CD4-positive, CD25-positive, alpha-beta regulatory T cell (primary cell): ENCODE measurements around the gene NTRK1. TPM values are rescaled to one million over a fixed set of nuclear protein-coding genes. Genes with fewer than 3 reads are reported as not detected.

Experiments used
- ATAC-seq, 2 donors: fragments of 150-1000 bp; cut with Tn5 transposase; one replicate each; pipeline ENCODE4 v1.10.0; 2021; ENCODE audit warnings: low read depth in 2 of 2, moderate number of reproducible peaks in 2 of 2, moderate library complexity in 1 of 2
- DNase-seq, 3 donors: peaks; one replicate each; pipeline versions ENCODE4 v3.0.0 to v3.0.0-alpha.2; 2012 to 2022; ENCODE audit warnings: mixed read lengths in 1 of 3
- H3K27ac ChIP-seq: one replicate; pipeline ENCODE4 v1.7.0; 2013; ENCODE audit warnings: mild to moderate bottlenecking, low read length; ENCODE audit not compliant: insufficient read depth, poor library complexity, severe bottlenecking
- H3K27me3 ChIP-seq: one replicate; pipeline ENCODE4 v1.7.0; 2013; ENCODE audit warnings: low read length; ENCODE audit not compliant: control insufficient read depth, insufficient read depth
- H3K36me3 ChIP-seq: one replicate; pipeline ENCODE4 v1.7.0; 2013; ENCODE audit warnings: mild to moderate bottlenecking, low read length, moderate library complexity; ENCODE audit not compliant: control insufficient read depth, insufficient read depth
- H3K4me1 ChIP-seq: 2 replicates; pipeline ENCODE4 v1.7.0; 2013; ENCODE audit warnings: mild to moderate bottlenecking, low read length; ENCODE audit not compliant: insufficient read depth, control insufficient read depth, poor library complexity, severe bottlenecking
- H3K4me3 ChIP-seq: one replicate; pipeline ENCODE4 v1.7.0; 2013; ENCODE audit warnings: low read depth, mild to moderate bottlenecking, low read length, moderate library complexity
- H3K9me3 ChIP-seq, 2 experiments: 1 replicate in 1 of 2; 2 replicates in 1 of 2; pipeline ENCODE4 v1.7.0; 2013; ENCODE audit warnings: low read length in 2 of 2, mild to moderate bottlenecking in 1 of 2, moderate library complexity in 1 of 2; ENCODE audit not compliant: control insufficient read depth in 2 of 2
- H3K27ac Mint-ChIP-seq, 3 donors: one replicate each; pipeline ENCODE4 v1.8.0; 2020 to 2022; ENCODE audit warnings: mild to moderate bottlenecking in 3 of 3, mixed read lengths in 3 of 3, moderate library complexity in 2 of 3
- H3K27me3 Mint-ChIP-seq: one replicate; pipeline ENCODE4 v1.8.0; 2022; ENCODE audit warnings: mild to moderate bottlenecking, mixed read lengths
- H3K36me3 Mint-ChIP-seq: one replicate; pipeline ENCODE4 v1.8.0; 2020; ENCODE audit warnings: mixed read lengths
- H3K4me1 Mint-ChIP-seq, 4 donors: one replicate each; pipeline ENCODE4 v1.8.0; 2020 to 2022; ENCODE audit warnings: mixed read lengths in 4 of 4, mild to moderate bottlenecking in 1 of 4
- H3K4me3 Mint-ChIP-seq, 4 donors: one replicate each; pipeline ENCODE4 v1.8.0; 2020 to 2022; ENCODE audit warnings: mild to moderate bottlenecking in 4 of 4, mixed read lengths in 4 of 4, moderate library complexity in 3 of 4
- H3K9me3 Mint-ChIP-seq, 7 donors: one replicate each; pipeline ENCODE4 v1.8.0; 2020 to 2022; ENCODE audit warnings: mixed read lengths in 7 of 7, mild to moderate bottlenecking in 3 of 7, moderate library complexity in 2 of 7
- polyA plus RNA-seq, 4 donors: library from polyadenylated mRNA; unstranded; fragments of 300-500 nt; fragmentation: Illumina TruSeq; gene quantifications; one replicate each; pipeline ENCODE4 v1.2.3, GENCODE V29; 2021
- total RNA-seq: library from RNA; stranded (reverse); gene quantifications from one replicate; pipeline ENCODE4 v1.2.3, GENCODE V29; 2022

The NTRK1 gene
- total and polyA plus RNA-seq, 5 donors from 2014 or later: 0.06 to 0.91 (median 0.27) TPM; not detected in 1

GRCh38 chr1:156929596-156930238 is 69.1 kb downstream of the NTRK1 start:
- Histone ChIP-seq H3K27me3 (peaks cover 16% of the 10 kb centered on the region), H3K36me3 (no peaks in the 10 kb centered on the region), H3K27ac (no peak overlapping the region), H3K4me3 (no peak overlapping the region), H3K9me3 (no peaks in the 10 kb centered on the region), H3K4me1 (peaks cover 7% of the 10 kb centered on the region)
- Mint-ChIP-seq H3K27me3 (peaks cover 76% of the 10 kb centered on the region), H3K27ac (peak overlapping the region in 1 of 3 donors; percentile 65), H3K9me3 (peaks cover 0 to 4% (median 0%) of the 10 kb centered on the region in 7 donors), H3K4me3 (no peak overlapping the region), H3K4me1 (peaks cover 0 to 23% (median 6%) of the 10 kb centered on the region in 4 donors), H3K36me3 (no peaks in the 10 kb centered on the region)
- DNase-seq (no peak), ATAC-seq (no peak)

GRCh38 chr1:156930483-156930882 is 69.8 kb downstream of the NTRK1 start:
- Mint-ChIP-seq H3K36me3 (no peaks in the 10 kb centered on the region), H3K27ac (no peak overlapping the region), H3K4me1 (peaks cover 0 to 19% (median 6%) of the 10 kb centered on the region in 4 donors), H3K9me3 (peaks cover 0 to 4% (median 0%) of the 10 kb centered on the region in 7 donors), H3K27me3 (peaks cover 69% of the 10 kb centered on the region), H3K4me3 (no peak overlapping the region)
- Histone ChIP-seq H3K9me3 (no peaks in the 10 kb centered on the region), H3K36me3 (no peaks in the 10 kb centered on the region), H3K27me3 (peaks cover 13% of the 10 kb centered on the region), H3K4me1 (peaks cover 7% of the 10 kb centered on the region), H3K27ac (no peak overlapping the region), H3K4me3 (no peak overlapping the region)
- ATAC-seq (no peak), DNase-seq (no peak)

Other genes starting within 250 kb of the NTRK1 start
- gene HAPLN2, start 241.4 kb upstream of the NTRK1 start, total RNA-seq: not detected
- not detected for gene HAPLN2, start 241.4 kb upstream of the NTRK1 start, polyA plus RNA-seq
- not detected for gene BCAN, start 218.7 kb upstream of the NTRK1 start, total RNA-seq
- gene BCAN, start 218.7 kb upstream of the NTRK1 start, polyA plus RNA-seq: not detected
- gene NES, start 183.5 kb upstream of the NTRK1 start, total RNA-seq: 0.10 TPM
- not detected for gene NES, start 183.5 kb upstream of the NTRK1 start, polyA plus RNA-seq
- 5.1 TPM for gene CRABP2, start 155.3 kb upstream of the NTRK1 start, total RNA-seq
- gene CRABP2, start 155.3 kb upstream of the NTRK1 start, polyA plus RNA-seq: not detected
- 19.0 TPM for gene METTL25B, start 132.4 kb upstream of the NTRK1 start, total RNA-seq
- gene METTL25B, start 132.4 kb upstream of the NTRK1 start, polyA plus RNA-seq: 1 to 10 TPM; 4.3 to 8.7 (median 7.2) TPM
- 76.7 TPM for gene ISG20L2, start 132.1 kb upstream of the NTRK1 start, total RNA-seq
- gene ISG20L2, start 132.1 kb upstream of the NTRK1 start, polyA plus RNA-seq: 10 to 100 TPM; 15.8 to 17.8 (median 17.0) TPM
- gene MRPL24, start 119.8 kb upstream of the NTRK1 start, total RNA-seq: 18.2 TPM
- gene MRPL24, start 119.8 kb upstream of the NTRK1 start, polyA plus RNA-seq: 10 to 100 TPM; 72.5 to 86.4 (median 79.3) TPM
- gene HDGF, start 109.2 kb upstream of the NTRK1 start, total RNA-seq: 87.6 TPM
- gene HDGF, start 109.2 kb upstream of the NTRK1 start, polyA plus RNA-seq: 10 to 100 TPM; 26.9 to 50.2 (median 36.7) TPM
- gene PRCC, start 93.3 kb upstream of the NTRK1 start, total RNA-seq: 67.8 TPM
- gene PRCC, start 93.3 kb upstream of the NTRK1 start, polyA plus RNA-seq: 10 to 100 TPM; 35.5 to 43.3 (median 36.4) TPM
- gene SH2D2A, start 44.0 kb upstream of the NTRK1 start, total RNA-seq: 158 TPM
- gene SH2D2A, start 44.0 kb upstream of the NTRK1 start, polyA plus RNA-seq: 10 to 100 TPM; 27.3 to 36.4 (median 31.2) TPM
- gene INSRR, start 1.7 kb upstream of the NTRK1 start, total RNA-seq: 0.07 TPM
- gene INSRR, start 1.7 kb upstream of the NTRK1 start, polyA plus RNA-seq: not detected
- gene PEAR1, start 32.9 kb downstream of the NTRK1 start, total RNA-seq: 1.3 TPM
- not detected for gene PEAR1, start 32.9 kb downstream of the NTRK1 start, polyA plus RNA-seq
- not detected for gene LRRC71, start 59.8 kb downstream of the NTRK1 start, total RNA-seq
- gene LRRC71, start 59.8 kb downstream of the NTRK1 start, polyA plus RNA-seq: not detected
- 39.4 TPM for gene ARHGEF11, start 184.9 kb downstream of the NTRK1 start, total RNA-seq
- 10 to 100 TPM; 18.2 to 26.9 (median 19.8) TPM for gene ARHGEF11, start 184.9 kb downstream of the NTRK1 start, polyA plus RNA-seq
- not detected for gene ETV3L, start 238.9 kb downstream of the NTRK1 start, total RNA-seq
- gene ETV3L, start 238.9 kb downstream of the NTRK1 start, polyA plus RNA-seq: not detected